ENCODE results near the gene PDSS1. TPM values are rescaled to one million over a fixed set of nuclear protein-coding genes. Genes with fewer than 3 reads are reported as not detected.

Gene PDSS1
- total and polyA plus RNA-seq, 2 of the 4 experiments (the other 2 are of a cell fraction) = 9.7 to 13.2 TPM

GRCh38 chr10:26781797-26782196, 84.3 kb downstream of the PDSS1 start:
- POLR2A ChIA-PET (ENCODE audit: unreplicated experiment) = interaction anchor here (0.6 kb wide), 1 partner anchor 56 kb away, joined by 5 read pairs; no protein-coding TSS in a partner anchor
- Histone ChIP-seq H3K4me3 (ENCODE audit: insufficient read depth, low read depth, low read length) (no peak overlapping the region), H3K27ac (ENCODE audit: insufficient read depth, low read length) (no peak overlapping the region), H3K4ac (ENCODE audit: low read depth, low read length) (peak overlapping the region; percentile 72), H2AK5ac (ENCODE audit: low read depth, low read length) (peak overlapping the region; percentile 61; the same call in 1 of the 2 replicates), H2BK15ac (ENCODE audit: low read depth, low read length) (peak overlapping the region; percentile 9; the same call in 1 of the 3 replicates), H4K91ac (ENCODE audit: insufficient read depth, low read depth, low read length) (peak overlapping the region; percentile 79), H3K36me3 (ENCODE audit: control insufficient read depth, insufficient read depth, low read length) (0 out of 2 replicates have a peak, but pooled peaks cover 1% of the 10 kb centered on the region), H3K4me1 (ENCODE audit: control insufficient read depth, insufficient read depth, low read length) (peaks cover 8% of the 10 kb centered on the region), H3K4me2 (ENCODE audit: low read depth, low read length) (no peak overlapping the region; the same call in 1 of the 2 replicates), H3K23ac (ENCODE audit: low read depth, low read length) (peak overlapping the region; percentile 87; the same call in 1 of the 2 replicates), H3K56ac (ENCODE audit: extremely low read depth, insufficient read depth, low read length) (no peak overlapping the region; the same call in 1 of the 2 replicates), H3K9me3 (ENCODE audit: control insufficient read depth, insufficient read depth, low read length) (no peaks in the 10 kb centered on the region), H2BK5ac (ENCODE audit: low read depth, low read length, poor library complexity, severe bottlenecking) (peak overlapping the region; percentile 89), H3K27me3 (ENCODE audit: control insufficient read depth, insufficient read depth, low read length) (no peaks in the 10 kb centered on the region), H2BK120ac (ENCODE audit: low read depth, low read length) (peak overlapping the region; percentile 35), H4K8ac (ENCODE audit: low read depth in 2 of 2, low read length in 2 of 2) (peak overlapping the region; percentile 7 to 90; a peak in 3 of 4 replicates), H3K9ac (ENCODE audit: low read depth, low read length) (no peak overlapping the region), H4K5ac (ENCODE audit: low read depth, low read length) (no peak overlapping the region), H3K14ac (replicated peaks; ENCODE audit: low read depth, low read length) (peak overlapping the region; percentile 85), H3K9me1 (ENCODE audit: insufficient read depth, low read length) (peaks cover 17% of the 10 kb centered on the region), H4K20me1 (ENCODE audit: insufficient read depth, low read length) (peaks cover 25% of the 10 kb centered on the region), H2AFZ (replicated peaks; ENCODE audit: low read length, poor library complexity) (peak overlapping the region; percentile 34), H3K18ac (ENCODE audit: low read depth, low read length) (peak overlapping the region; percentile 7; the same call in 1 of the 2 replicates), H2BK20ac (ENCODE audit: low read depth, low read length) (peak overlapping the region; percentile 61; the same call in 1 of the 2 replicates), H3K79me1 (ENCODE audit: low read depth in 1 of 2, low read length in 2 of 2) (peaks cover 41 to 83% of the 10 kb centered on the region in 2 experiments), H2AK9ac (replicated peaks; ENCODE audit: low read depth, low read length, poor library complexity) (peak overlapping the region; percentile 53)
- no peak; the same call in 1 of the 2 replicates for ATAC-seq (ENCODE audit: low read depth)
- TF ChIP-seq CEBPB (IDR thresholded peaks at IDR 0.05; ENCODE audit: low read depth, low read length) (peak; percentile 63), ELK1 (IDR thresholded peaks at IDR 0.05; ENCODE audit: borderline replicate concordance, low read depth, low read length) (no peak)
- in situ Hi-C loops (cut with MboI; ENCODE audit: low sequenced_read_pairs) = no loop called here
- dilution Hi-C loops (cut with HindIII; ENCODE audit: low sequenced_read_pairs, unreplicated experiment) = no loop called here
- CTCF ChIA-PET = interaction anchor here (0.7 to 2.9 kb wide), 2 partner anchors 38 to 56 kb away, joined by 3 to 10 read pairs; no protein-coding TSS in a partner anchor
- peak; percentile 38 for DNase-seq
- WGBS, 2 experiments (ENCODE audit: extremely low coverage in 2 of 2, insufficient read length in 1 of 2) = no CpG with 5 or more reads among the region's 2 CpGs
- intact Hi-C loops (cut with micrococcal nuclease) = loop anchor here (5.0 kb wide), 1 partner anchor 36 kb away; no protein-coding TSS in a partner anchor
- no TSS peak for BruUV-seq (replicated peaks)
